Rectal smooth muscle tissue (tissue), 1 donor: ENCODE results near the gene CYTL1.

Source experiments
- H3K27ac ChIP-seq: one replicate; pipeline ENCODE4 v1.7.0; 2013; ENCODE audit warnings: low read depth, low read length, inconsistent platforms
- H3K27me3 ChIP-seq: one replicate; pipeline ENCODE4 v1.7.0; 2013; ENCODE audit warnings: low read length; ENCODE audit not compliant: control insufficient read depth, insufficient read depth
- H3K36me3 ChIP-seq: one replicate; pipeline ENCODE4 v1.7.0; 2013; ENCODE audit warnings: low read length; ENCODE audit not compliant: control insufficient read depth, insufficient read depth
- H3K4me1 ChIP-seq: one replicate; pipeline ENCODE4 v1.7.0; 2013; ENCODE audit warnings: low read length; ENCODE audit not compliant: control insufficient read depth, insufficient read depth
- H3K4me3 ChIP-seq: one replicate; pipeline ENCODE4 v1.7.0; 2013; ENCODE audit warnings: low read length
- H3K9ac ChIP-seq: one replicate; pipeline ENCODE4 v1.7.0; 2013; ENCODE audit warnings: low read length

The CYTL1 gene

DNA sequence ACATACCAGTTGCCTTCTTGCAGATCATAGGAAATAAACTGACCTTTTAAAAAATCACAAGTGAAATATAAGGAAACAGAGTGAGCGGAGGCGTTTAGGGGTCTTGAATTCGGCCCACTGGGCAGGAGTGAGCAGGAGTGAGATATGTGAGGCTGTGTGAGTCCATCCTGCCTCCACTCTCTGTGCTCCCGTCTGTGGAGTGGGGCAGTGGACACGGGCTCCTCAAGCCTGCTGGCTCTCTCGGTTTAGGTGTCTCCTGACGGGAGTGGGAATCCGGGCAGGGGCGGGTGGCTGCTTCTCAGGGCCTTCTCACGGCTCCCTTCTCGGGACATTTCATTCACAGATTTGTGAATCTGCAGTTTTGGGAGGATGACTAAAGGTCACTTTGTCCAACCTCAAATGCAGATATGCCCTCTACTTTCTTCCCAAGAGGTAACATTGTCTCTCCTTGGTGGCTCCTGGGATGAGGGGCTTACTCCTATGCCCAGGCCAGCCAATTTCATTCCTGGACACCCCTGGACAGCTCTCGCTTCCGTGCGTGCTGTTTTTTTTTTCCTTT, 27.6 kb downstream of the CYTL1 start:
- Histone ChIP-seq H3K4me1 (peaks cover 22% of the 10 kb centered on the region), H3K4me3 (no peak overlapping the region), H3K36me3 (no peaks in the 10 kb centered on the region), H3K27ac (peak overlapping the region; percentile 93), H3K27me3 (no peaks in the 10 kb centered on the region), H3K9ac (no peak overlapping the region)

DNA sequence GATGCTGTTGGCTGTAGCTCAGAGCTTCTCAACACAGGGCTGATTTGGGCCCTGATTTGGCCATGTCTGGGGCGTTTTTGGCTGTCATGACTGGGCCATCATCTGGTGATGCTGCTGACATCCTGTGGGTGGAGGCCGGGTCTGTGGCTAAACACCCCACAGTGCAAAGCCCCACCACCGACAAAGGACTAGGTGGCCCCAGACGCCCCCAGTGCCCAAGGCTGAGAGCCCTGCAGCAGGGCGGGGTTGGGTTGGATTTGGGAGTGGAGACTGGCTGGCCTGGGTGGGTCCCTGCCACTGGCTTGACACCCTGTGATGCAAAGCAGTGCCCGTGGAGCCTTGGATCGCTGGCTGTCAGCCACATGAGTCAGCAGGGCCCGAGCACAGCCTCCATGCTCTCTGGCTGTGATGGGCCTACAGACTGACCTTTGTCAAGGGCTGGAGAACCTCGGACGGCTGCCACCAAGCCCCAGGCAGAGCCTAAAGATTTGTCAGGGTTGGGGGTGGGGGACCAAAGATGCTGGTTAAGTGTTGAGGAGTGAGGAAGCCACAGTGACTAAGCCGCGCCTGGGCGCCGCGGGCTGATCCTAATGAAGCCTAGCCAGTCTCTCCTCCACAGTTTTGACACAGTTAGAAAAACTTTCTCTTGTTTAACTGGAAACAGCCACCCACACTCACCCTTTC, 28.3 kb downstream of the CYTL1 start:
- Histone ChIP-seq H3K4me1 (peaks cover 22% of the 10 kb centered on the region), H3K4me3 (peak overlapping the region; percentile 15), H3K9ac (no peak overlapping the region), H3K36me3 (no peaks in the 10 kb centered on the region), H3K27ac (peak overlapping the region; percentile 93), H3K27me3 (no peaks in the 10 kb centered on the region)

DNA sequence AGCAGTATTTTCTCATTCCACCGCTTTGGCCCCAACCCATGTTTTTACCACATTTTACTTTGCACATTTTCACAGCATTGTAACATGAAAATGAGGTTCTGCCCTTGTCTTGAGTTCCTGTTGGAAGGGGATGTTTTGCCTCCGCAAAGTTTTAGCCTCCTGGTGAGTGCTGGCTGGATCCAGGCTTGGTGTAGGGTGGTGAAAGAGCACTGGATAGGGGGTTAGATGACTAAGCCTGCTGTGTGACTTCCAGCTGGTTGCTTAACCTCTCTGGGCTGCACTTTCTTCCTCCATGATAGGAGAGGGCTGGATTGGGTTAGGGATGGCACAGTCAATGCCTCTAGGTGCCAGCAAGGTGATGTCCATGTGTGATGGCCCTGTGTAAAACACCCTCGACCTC, 28.9 kb downstream of the CYTL1 start:
- Histone ChIP-seq H3K9ac (no peak overlapping the region), H3K27ac (peak overlapping the region; percentile 93)

GRCh38 chr4:4989083-4989622, 30.1 kb downstream of the CYTL1 start:
- no peaks in the 10 kb centered on the region for H3K27me3 ChIP-seq
- peaks cover 17% of the 10 kb centered on the region for H3K4me1 ChIP-seq
- H3K9ac ChIP-seq = no peak overlapping the region
- no peak overlapping the region for H3K4me3 ChIP-seq
- H3K27ac ChIP-seq = no peak overlapping the region
- no peaks in the 10 kb centered on the region for H3K36me3 ChIP-seq

More for the DNA sequence above, 28.9 kb downstream of the CYTL1 start:
- no peaks in the 10 kb centered on the region for H3K36me3 ChIP-seq
- H3K27me3 ChIP-seq = no peaks in the 10 kb centered on the region
- H3K4me3 ChIP-seq = no peak overlapping the region
- H3K4me1 ChIP-seq = peaks cover 19% of the 10 kb centered on the region

GRCh38 chr4:4987656-4988055, 31.6 kb downstream of the CYTL1 start:
- Histone ChIP-seq H3K4me3 (no peak overlapping the region), H3K27me3 (no peaks in the 10 kb centered on the region), H3K4me1 (peaks cover 17% of the 10 kb centered on the region), H3K9ac (no peak overlapping the region), H3K36me3 (no peaks in the 10 kb centered on the region), H3K27ac (no peak overlapping the region)

DNA sequence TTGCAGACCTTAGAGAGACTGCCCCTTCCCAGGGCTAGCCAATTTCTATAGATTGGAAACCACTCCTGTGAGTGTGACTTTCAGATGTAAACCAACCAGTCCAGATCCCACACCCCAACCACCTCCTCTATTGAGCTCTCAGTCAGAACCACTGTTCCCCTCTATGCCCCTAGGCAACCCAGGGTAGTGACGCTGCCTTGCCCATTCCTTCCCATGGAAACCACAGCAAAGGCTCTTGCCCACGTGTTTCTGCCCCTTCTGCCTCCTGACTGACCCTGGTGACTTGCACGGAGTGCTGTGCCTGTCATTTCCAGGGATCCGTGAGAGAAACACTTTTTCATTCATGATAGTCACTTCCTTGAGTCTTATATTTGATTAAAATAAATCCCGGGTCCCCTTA, 32.4 kb downstream of the CYTL1 start:
- peaks cover 16% of the 10 kb centered on the region for H3K4me1 ChIP-seq
- no peak overlapping the region for H3K9ac ChIP-seq
- H3K27me3 ChIP-seq = no peaks in the 10 kb centered on the region
- no peak overlapping the region for H3K4me3 ChIP-seq
- no peak overlapping the region for H3K27ac ChIP-seq
- H3K36me3 ChIP-seq = no peaks in the 10 kb centered on the region

- Histone ChIP-seq H3K27me3 (no peaks in the 10 kb centered on the region), H3K4me1 (peaks cover 6% of the 10 kb centered on the region), H3K9ac (no peak overlapping the region), H3K4me3 (no peak overlapping the region), H3K27ac (no peak overlapping the region), H3K36me3 (no peaks in the 10 kb centered on the region)
Measured at GRCh38 chr4:4985844-4986243, 33.4 kb downstream of the CYTL1 start.

DNA sequence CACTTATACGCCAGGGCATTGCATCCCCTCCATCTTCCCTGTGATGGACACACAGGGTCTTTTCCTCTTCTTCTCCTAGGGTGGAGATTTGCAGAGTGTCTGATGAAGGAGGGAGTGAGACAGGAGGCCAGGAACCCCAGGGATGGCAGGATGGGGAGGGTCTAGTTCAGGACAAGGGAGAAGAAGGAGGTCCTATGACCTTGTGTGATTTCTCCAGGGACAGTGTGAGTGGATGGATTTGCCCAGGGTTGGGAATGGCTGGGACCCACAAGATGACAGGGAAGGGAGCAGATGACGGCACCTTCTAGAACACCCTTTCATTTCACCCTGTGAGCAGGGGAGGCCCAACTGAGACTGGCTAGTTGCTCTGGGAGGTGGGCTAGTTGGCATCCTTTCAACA, 34.2 kb downstream of the CYTL1 start:
- Histone ChIP-seq H3K9ac (no peak overlapping the region), H3K27me3 (no peaks in the 10 kb centered on the region), H3K36me3 (no peaks in the 10 kb centered on the region), H3K27ac (no peak overlapping the region), H3K4me3 (no peak overlapping the region), H3K4me1 (no peaks in the 10 kb centered on the region)

DNA sequence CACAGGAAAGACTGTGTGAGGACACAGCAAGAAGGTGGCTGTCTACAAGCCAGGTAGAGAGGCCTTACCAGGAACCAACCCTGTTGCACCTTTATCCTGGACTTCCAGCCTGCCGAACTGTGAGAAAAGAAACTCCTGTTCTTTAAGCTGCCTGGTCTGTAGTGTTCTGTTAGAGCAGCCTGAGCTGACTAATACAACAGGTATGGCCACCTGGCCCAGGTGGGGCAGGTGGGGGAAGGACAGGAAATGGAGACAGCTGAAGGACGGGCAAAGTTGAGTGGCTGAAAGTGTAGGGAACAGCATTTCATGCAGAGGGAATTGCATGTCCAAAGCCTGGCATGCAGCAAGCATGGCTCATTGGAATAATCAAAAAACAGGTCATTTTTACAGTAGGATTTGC, 35.1 kb downstream of the CYTL1 start:
- H3K4me1 ChIP-seq = no peaks in the 10 kb centered on the region
- H3K36me3 ChIP-seq = no peaks in the 10 kb centered on the region
- no peak overlapping the region for H3K9ac ChIP-seq
- H3K4me3 ChIP-seq = no peak overlapping the region
- H3K27ac ChIP-seq = no peak overlapping the region
- H3K27me3 ChIP-seq = no peaks in the 10 kb centered on the region

DNA sequence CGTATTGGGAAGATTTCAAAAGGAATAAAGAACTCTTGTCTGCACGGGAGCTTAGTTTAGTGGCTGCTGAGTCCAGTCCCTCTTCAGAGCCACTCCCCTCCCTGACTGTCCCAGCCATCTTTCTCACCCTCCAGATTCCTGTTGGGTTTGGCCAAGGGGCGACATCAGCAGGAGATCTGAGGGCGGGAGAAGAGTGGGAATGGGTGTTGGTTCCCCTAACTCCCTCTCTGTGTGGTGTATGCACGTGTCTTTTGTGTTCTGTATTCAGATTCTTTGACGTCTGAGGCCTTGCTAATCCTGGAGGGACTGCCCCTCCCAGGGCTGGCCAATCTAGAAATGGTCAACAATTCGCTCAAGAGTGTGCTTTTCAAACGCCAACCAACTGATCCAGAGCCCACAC, 37.4 kb downstream of the CYTL1 start:
- Histone ChIP-seq H3K4me3 (no peak overlapping the region), H3K36me3 (no peaks in the 10 kb centered on the region), H3K27ac (no peak overlapping the region), H3K9ac (no peak overlapping the region), H3K27me3 (no peaks in the 10 kb centered on the region), H3K4me1 (no peaks in the 10 kb centered on the region)

DNA sequence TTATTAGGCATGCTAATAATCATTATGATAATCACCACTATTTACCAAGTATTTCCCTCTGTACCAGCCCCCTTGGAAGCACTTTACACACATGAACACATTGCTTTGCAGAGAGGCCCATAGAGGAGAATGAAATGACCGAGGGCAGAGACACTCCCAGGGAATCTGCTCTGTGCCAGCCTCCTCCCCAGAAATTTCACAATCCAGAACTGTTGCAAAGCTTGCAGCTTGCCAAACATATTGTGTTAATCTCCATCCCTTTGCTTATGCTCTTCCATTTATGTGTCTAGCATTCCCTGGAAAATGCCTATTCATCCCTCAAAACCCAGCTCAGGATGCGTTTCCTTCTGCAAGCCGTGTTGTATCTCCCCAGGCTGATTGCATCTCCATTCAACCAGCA, 37.8 kb downstream of the CYTL1 start:
- Histone ChIP-seq H3K9ac (no peak overlapping the region), H3K27ac (no peak overlapping the region), H3K4me1 (no peaks in the 10 kb centered on the region), H3K27me3 (no peaks in the 10 kb centered on the region), H3K4me3 (no peak overlapping the region), H3K36me3 (no peaks in the 10 kb centered on the region)

- Histone ChIP-seq H3K4me3 (no peak overlapping the region), H3K36me3 (no peaks in the 10 kb centered on the region), H3K27me3 (no peaks in the 10 kb centered on the region), H3K27ac (no peak overlapping the region), H3K9ac (no peak overlapping the region), H3K4me1 (no peaks in the 10 kb centered on the region)
Measured at GRCh38 chr4:4980621-4981230, 38.5 kb downstream of the CYTL1 start.

- H3K27ac ChIP-seq = no peak overlapping the region
- H3K36me3 ChIP-seq = no peaks in the 10 kb centered on the region
- no peak overlapping the region for H3K4me3 ChIP-seq
- no peaks in the 10 kb centered on the region for H3K27me3 ChIP-seq
- no peaks in the 10 kb centered on the region for H3K4me1 ChIP-seq
- H3K9ac ChIP-seq = no peak overlapping the region
Measured at GRCh38 chr4:4979971-4980370, 39.3 kb downstream of the CYTL1 start.
